WTC11 (cell line): ENCODE measurements around the gene RESP18.

Experiments
- TF ChIP-seq, protein P1 (sequence below): fragments of 200-600 bp; IDR thresholded peaks from 2 replicates; pipeline ENCODE4 v1.8.0; 2022; ENCODE audit warnings: antibody characterized with exemption
- TF ChIP-seq, protein P2 (sequence below): sonication (generic); formaldehyde crosslinking; IDR thresholded peaks from 2 replicates; pipeline ENCODE4 v1.8.1; 2023; ENCODE audit warnings: mild to moderate bottlenecking, missing genetic modification reagents

DNA sequence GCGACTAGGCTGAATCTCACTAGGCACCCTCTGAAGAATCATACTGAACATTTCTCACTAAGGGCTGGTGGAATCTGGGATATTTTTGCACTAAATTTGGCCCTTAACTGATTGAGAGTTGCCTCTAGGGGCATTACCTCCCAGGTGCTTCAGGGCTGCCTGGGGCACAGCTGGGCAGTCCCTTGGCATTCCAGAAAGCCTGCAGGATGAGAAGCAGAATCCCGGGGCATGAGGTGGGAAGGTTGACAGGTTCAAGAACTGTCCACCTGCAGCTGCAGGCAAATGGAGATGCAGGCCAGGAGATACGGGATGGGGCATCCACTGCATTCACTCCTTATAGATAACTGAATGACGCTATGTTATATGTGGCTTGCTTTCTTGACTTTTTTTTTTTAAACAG is 7.4 kb downstream of the RESP18 start:
- TF ChIP-seq, protein P1, sequence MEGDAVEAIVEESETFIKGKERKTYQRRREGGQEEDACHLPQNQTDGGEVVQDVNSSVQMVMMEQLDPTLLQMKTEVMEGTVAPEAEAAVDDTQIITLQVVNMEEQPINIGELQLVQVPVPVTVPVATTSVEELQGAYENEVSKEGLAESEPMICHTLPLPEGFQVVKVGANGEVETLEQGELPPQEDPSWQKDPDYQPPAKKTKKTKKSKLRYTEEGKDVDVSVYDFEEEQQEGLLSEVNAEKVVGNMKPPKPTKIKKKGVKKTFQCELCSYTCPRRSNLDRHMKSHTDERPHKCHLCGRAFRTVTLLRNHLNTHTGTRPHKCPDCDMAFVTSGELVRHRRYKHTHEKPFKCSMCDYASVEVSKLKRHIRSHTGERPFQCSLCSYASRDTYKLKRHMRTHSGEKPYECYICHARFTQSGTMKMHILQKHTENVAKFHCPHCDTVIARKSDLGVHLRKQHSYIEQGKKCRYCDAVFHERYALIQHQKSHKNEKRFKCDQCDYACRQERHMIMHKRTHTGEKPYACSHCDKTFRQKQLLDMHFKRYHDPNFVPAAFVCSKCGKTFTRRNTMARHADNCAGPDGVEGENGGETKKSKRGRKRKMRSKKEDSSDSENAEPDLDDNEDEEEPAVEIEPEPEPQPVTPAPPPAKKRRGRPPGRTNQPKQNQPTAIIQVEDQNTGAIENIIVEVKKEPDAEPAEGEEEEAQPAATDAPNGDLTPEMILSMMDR: no peak
- TF ChIP-seq, protein P2, sequence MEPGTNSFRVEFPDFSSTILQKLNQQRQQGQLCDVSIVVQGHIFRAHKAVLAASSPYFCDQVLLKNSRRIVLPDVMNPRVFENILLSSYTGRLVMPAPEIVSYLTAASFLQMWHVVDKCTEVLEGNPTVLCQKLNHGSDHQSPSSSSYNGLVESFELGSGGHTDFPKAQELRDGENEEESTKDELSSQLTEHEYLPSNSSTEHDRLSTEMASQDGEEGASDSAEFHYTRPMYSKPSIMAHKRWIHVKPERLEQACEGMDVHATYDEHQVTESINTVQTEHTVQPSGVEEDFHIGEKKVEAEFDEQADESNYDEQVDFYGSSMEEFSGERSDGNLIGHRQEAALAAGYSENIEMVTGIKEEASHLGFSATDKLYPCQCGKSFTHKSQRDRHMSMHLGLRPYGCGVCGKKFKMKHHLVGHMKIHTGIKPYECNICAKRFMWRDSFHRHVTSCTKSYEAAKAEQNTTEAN (CRISPR knock-in tag): no peak
